GM19023 (cell line): Measurements from ENCODE around the gene CPED1.
"Not testable (repeated sequence)": the region's sequence is repeated elsewhere in the genome, so short reads cannot be mapped to it uniquely, and the experiment has no call there.

Source experiments
- ATAC-seq: cut with Tn5 transposase; IDR thresholded peaks from one replicate; pipeline ENCODE4 v1.9.1; 2021; ENCODE audit warnings: mild to moderate bottlenecking, moderate library complexity; ENCODE audit not compliant: unreplicated experiment

CPED1 gene

GRCh38 chr7:120996333-120996987 lies 7.9 kb downstream of the CPED1 start:
- no peak for ATAC-seq

- ATAC-seq: no peak
These were observed 8.5 kb downstream of the CPED1 start for GRCh38 chr7:120996988-120997345.

- ATAC-seq: no peak
These were observed 9.5 kb downstream of the CPED1 start for GRCh38 chr7:120997882-120998474.

GRCh38 chr7:120998520-120998919 lies 10.0 kb downstream of the CPED1 start:
- ATAC-seq: no peak

- ATAC-seq: no peak
These were observed 10.6 kb downstream of the CPED1 start for GRCh38 chr7:120998996-120999565.

- ATAC-seq: no peak
These were observed 11.8 kb downstream of the CPED1 start for GRCh38 chr7:121000081-121000983.

- ATAC-seq: no peak
These were observed 12.9 kb downstream of the CPED1 start for GRCh38 chr7:121001234-121001906.

GRCh38 chr7:121002048-121002756 lies 13.7 kb downstream of the CPED1 start:
- no peak for ATAC-seq

- ATAC-seq: no peak
These were observed 14.3 kb downstream of the CPED1 start for GRCh38 chr7:121002757-121003200.

GRCh38 chr7:121003986-121004685 lies 15.6 kb downstream of the CPED1 start:
- no peak for ATAC-seq

- ATAC-seq: not testable (repeated sequence)
These were observed 16.5 kb downstream of the CPED1 start for GRCh38 chr7:121005058-121005457.

GRCh38 chr7:121005996-121006584 lies 17.6 kb downstream of the CPED1 start:
- ATAC-seq: no peak

- no peak for ATAC-seq
These were observed 18.3 kb downstream of the CPED1 start for GRCh38 chr7:121006711-121007315.

GRCh38 chr7:121008816-121009215 lies 20.3 kb downstream of the CPED1 start:
- no peak for ATAC-seq

- no peak for ATAC-seq
These were observed 22.9 kb downstream of the CPED1 start for GRCh38 chr7:121011401-121011800.

- no peak for ATAC-seq
These were observed 23.8 kb downstream of the CPED1 start for GRCh38 chr7:121012170-121012874.

GRCh38 chr7:121012919-121013318 lies 24.4 kb downstream of the CPED1 start:
- ATAC-seq: no peak

- no peak for ATAC-seq
These were observed 27.0 kb downstream of the CPED1 start for GRCh38 chr7:121015560-121015959.
